HTERT RPE-1 (cell line): ENCODE data around the gene GDF2.

ENCODE experiments used
- in situ Hi-C: fragments of 300-500 bp; cut with MboI; formaldehyde crosslinking; loops from 4 replicates; pipeline ENCODE4 v1.14.3; 2020; ENCODE audit warnings: low sequenced_read_pairs

The GDF2 gene

GRCh38 chr10:47366731-47367460 is 44.6 kb downstream of the GDF2 start:
- in situ Hi-C loops: no loop called here

GRCh38 chr10:47367646-47368045 is 45.4 kb downstream of the GDF2 start:
- in situ Hi-C loops: no loop called here

- in situ Hi-C loops: no loop called here
These were observed 46.4 kb downstream of the GDF2 start for GRCh38 chr10:47368431-47369180.

GRCh38 chr10:47369251-47369894 is 47.1 kb downstream of the GDF2 start:
- in situ Hi-C loops: no loop called here

GRCh38 chr10:47370015-47370767 is 47.9 kb downstream of the GDF2 start:
- in situ Hi-C loops: no loop called here

- in situ Hi-C loops: no loop called here
These were observed 48.6 kb downstream of the GDF2 start for GRCh38 chr10:47370878-47371277.

- in situ Hi-C loops: no loop called here
These were observed 49.6 kb downstream of the GDF2 start for GRCh38 chr10:47371629-47372485.

GRCh38 chr10:47372726-47373125 is 50.5 kb downstream of the GDF2 start:
- in situ Hi-C loops: no loop called here

GRCh38 chr10:47374611-47375536 is 52.6 kb downstream of the GDF2 start:
- in situ Hi-C loops: no loop called here

- in situ Hi-C loops: no loop called here
These were observed 54.4 kb downstream of the GDF2 start for GRCh38 chr10:47376522-47377220.
